NCI-H146 treated with DMSO at 0.1 percent for 48 hours (cell line): ENCODE data around the gene TMPRSS11E.
"Not testable (repeated sequence)": the region's sequence is repeated elsewhere in the genome, so short reads cannot be mapped to it uniquely, and the experiment has no call there.

Experiments
- DNase-seq: peaks from one replicate; lab custom pipeline; 2025; ENCODE audit not compliant: unreplicated experiment; lab: John Stamatoyannopoulos, UW

The TMPRSS11E gene, protein sequence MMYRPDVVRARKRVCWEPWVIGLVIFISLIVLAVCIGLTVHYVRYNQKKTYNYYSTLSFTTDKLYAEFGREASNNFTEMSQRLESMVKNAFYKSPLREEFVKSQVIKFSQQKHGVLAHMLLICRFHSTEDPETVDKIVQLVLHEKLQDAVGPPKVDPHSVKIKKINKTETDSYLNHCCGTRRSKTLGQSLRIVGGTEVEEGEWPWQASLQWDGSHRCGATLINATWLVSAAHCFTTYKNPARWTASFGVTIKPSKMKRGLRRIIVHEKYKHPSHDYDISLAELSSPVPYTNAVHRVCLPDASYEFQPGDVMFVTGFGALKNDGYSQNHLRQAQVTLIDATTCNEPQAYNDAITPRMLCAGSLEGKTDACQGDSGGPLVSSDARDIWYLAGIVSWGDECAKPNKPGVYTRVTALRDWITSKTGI

DNA sequence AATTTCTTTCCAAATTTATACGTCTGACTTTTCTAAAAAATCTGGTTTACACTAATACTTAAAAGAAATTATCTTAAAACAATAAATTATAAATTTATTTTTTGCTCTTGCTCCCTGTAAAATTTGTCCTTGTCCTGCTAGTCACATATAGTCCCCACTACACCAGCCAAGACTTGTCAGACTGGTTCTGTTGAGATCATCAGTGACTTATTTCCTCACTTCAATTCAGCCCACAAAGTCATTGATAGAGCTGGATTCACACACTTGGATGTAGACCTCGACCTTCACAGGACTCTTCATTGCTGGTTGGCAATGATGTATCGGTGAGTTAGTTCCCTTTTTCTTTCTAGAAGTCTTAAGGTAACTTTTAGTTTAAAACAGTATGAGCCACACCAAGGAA is at the start of gene TMPRSS11E:
TMPRSS11E (plus strand) TSS at position 263 of the 400 bp plus-strand sequence; CDS start at position 313, 50 bp downstream.
- DNase-seq: no peak

DNA sequence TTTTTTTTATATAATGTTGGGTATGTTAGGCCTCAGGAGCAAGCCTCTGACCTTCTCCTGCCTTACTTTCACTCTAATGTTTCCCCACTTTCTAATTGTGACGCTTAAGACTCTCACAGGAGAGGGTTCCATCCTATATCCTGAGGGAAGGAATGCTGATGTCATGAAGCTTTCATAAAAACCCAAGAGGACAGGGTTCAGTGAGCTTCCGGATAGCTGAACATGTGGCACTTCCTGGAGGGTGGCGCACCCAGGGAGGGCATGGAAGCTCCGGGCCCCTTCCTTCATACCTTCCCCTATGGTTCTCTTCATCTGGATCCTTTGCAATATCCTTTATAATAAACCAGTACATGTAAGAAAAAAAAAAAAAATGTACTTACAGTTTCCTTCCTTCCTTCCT is 48.0 kb upstream of the TMPRSS11E start:
- DNase-seq: no peak

DNA sequence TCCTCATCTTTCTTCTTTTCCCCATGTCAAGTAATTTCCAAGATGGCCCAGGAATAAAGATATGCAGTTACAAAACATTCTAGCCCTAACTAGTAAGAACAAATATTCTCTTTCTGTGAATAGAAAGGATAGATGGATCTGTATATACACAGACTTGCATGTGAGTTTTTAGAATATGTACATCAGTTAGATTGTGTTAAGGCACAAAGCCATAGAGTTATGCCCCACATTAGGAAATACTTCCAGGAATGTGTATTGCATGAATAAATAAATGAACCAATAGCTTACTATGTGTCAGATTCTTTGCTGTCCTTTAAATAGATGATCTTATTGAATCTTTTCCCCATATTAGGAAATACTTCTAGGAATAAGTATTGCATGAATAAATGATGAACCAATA is 46.0 kb upstream of the TMPRSS11E start:
- DNase-seq: no peak

DNA sequence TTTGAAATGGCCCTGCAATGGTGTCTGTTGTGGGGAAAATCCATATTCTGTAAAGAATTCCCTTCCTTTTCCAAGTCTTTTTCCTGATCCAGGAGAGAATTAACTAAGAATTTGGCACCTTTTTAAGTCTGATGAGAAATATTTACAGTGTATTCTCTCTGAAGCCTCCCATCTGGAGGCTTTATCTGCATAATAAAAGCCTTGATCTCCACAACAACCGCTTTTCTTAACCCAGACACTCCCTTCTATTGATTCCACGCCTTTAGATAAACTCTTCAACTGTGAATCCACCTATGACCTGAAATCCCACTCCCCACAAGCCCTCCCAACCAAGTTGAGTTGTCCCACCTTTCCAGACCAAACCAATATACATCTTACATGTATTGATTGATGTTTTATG is 43.1 kb upstream of the TMPRSS11E start:
- DNase-seq: no peak

DNA sequence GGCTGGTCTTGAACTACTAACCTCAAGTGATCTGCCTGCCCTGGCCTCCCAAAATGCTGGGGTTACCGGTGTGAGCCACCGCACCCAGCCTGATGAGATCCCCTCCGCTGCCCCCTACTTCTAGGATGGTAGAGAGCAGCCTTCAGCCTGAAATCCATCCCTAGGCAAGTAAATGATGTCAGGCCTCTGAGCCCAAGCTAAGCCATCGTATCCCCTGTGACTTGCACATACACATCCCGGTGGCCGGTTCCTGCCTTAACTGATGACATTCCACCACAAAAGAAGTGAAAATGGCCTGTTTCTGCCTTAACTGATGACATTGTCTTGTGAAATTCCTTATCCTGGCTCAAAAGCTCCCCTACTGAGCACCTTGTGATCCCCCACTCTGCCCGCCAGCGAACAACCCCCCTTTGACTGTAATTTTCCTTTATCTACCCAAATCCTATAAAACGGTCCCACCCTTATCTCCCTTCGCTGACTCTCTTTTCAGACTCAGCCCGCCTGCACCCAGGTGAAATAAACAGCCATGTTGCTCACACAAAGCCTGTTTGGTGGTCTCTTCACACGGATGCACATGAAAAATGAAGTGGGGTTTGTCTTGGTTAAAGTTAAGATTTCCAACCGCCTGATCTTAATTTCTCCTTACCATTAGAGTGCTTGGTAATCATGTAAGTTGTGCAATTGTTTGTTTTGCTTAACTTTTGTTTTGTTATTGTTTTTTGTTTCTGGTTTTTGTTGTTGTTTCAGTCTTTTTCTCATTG is 41.4 kb upstream of the TMPRSS11E start:
- DNase-seq: not testable (repeated sequence)

DNA sequence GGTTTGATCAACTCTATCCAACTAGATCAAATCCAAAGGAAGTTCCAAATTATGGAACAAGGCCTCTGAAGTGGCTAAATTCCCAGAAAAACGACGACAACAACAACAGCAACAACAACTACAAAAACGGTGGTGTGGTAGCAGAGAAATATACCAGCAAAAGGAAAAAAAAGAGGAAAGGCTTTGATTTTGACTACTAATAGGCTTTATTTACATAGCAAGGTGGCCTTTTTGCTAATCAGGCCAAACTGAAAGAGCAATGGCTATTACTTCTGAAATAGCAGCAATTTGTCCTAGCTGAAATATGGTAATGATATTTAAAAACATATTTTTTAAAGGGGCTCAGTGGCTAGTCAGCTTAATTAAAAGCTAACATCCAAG is 40.8 kb upstream of the TMPRSS11E start:
- DNase-seq: no peak

DNA sequence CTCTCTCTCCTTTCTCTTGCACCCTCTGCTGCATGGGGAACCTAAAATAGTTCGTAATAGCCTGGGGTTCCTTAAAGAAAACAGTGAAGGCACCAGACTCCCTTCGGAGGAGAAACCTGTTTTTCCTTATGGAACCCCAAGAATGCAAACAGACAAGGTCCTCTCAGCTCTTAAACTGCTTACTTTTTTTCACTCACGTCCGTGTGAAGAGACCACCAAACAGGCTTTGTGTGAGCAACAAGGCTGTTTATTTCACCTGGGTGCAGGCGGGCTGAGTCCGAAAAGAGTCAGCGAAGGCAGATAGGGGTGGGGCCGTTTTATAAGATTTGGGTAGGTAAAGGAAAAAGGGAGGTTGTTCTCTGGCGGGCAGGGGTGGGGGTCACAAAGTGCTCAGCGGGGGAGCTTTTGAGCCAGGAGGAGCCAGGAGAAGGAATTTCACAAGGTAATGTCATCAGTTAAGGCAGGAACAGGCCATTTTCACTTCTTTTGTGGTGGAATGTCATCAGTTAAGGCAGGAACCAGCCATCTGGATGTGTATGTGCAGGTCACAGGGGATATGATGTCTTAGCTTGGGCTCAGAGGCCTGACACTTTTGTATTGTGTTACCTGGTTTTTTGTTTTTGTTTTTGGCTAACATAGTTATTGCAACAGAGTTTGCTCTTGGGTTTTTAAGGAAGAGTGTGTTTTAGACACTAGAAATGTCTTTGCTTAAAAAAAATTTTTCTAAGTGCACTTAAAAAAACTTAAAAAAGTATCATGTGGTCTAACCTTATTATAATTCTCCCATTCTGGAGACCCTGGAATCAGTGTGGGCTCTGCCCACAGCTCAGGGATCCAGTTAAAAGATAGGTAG is 40.0 kb upstream of the TMPRSS11E start:
- DNase-seq: not testable (repeated sequence)

DNA sequence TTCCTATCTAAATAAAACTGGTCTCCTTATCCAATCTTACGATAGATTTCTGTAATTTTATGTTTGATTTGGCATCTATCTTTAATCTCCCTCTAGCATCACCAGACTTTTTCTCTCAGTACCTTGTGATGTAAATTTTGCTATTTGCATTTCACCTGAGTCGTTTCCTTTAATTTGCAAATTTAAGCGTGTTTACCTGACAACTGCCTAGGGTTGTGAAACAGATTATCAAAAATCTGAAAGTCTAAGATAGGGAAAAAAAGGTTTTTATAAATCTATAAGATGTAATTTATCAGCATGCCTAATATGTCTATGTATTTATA is 39.4 kb upstream of the TMPRSS11E start:
- DNase-seq: no peak

DNA sequence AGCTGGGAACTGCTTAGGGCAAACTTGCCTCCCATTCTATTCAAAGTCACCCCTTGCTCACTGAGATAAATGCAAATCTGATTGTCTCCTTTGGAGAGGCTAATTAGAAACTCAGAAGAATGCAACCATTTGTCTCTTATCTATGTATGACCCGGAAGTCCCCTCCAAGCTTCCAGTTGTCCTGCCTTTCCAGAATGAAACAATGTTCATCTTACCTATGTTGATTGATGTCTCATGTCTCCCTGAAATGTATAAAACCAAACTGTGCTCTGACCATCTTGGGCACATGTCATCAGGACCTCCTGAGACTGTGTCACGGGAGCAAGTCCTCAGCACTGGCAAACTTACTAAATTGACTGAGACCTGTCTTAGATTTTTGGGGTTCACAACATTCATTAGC is 37.1 kb upstream of the TMPRSS11E start:
- DNase-seq: no peak

DNA sequence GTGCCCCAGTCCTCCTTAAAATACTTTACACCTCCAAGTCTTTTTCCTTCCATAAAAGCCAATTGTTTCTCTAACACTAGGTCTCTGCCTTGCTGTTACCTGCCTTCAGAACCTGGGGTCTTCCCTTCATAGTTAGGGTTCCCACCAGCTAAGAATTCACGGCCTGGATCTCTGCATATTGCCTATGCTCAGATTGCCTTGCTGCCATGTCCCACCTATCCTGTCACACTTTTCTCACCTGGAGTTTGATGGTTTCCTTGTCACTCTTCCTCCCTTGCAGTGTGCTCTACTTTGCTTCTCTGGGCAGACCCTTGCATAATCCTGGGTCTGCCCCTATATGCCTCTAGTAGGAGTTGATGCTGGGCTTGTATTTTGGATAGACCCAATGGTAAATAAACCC is 36.6 kb upstream of the TMPRSS11E start:
- no peak for DNase-seq

DNA sequence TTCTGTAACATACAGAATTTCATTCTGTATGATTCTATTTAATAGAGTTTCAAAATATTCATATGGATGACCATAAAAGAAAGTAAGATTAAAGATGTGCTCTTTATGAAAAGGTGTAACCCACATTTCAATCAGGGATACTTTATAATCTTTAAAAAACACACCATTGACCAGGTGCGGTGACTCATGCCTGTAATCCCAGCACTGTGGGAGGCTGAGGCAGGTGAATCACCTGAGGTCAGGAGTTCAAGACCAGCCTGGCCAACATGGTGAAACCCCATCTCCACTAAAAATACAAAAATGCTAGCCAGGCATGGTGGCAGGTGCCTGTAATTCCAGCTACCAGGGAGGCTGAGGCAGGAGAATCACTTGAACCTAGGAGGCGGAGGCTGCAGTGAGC is 35.2 kb upstream of the TMPRSS11E start:
- not testable (repeated sequence) for DNase-seq

DNA sequence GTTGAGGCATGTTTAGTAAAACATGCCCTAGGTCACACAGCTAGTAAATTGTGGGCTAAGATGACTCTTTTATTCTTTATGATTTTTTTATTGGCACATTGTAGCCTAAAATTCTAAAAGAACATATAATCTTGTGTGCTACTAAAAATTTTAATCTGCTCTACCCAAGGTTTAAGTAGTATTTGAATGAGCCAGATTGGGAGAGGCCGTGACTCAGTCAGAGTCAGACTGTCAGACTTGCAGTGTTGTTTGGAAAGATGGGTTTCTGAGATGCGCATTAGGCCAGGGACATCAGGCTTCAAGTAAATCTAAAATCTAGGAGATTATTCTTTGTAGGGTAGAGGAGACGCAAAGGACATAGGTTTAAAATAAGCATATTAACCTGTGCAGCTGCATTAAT is 30.7 kb upstream of the TMPRSS11E start:
- no peak for DNase-seq

DNA sequence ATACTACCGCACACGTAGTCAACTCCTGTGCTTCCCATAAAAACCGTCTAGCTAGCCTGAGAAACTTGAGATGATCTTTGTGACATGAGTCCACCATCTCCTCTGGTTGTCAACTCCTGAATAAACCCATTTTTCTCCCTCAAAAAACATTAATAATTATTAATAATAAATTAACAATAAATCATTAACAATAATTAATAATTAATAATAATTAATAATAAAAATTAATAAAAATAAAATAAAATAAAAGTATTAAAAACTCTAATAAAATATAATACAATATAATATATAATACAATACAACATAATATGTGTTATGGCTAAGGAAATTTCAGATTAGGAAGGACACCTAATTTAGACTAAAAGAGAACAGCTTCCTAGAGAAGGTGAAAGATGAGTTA is 20.7 kb upstream of the TMPRSS11E start:
- DNase-seq: no peak

DNA sequence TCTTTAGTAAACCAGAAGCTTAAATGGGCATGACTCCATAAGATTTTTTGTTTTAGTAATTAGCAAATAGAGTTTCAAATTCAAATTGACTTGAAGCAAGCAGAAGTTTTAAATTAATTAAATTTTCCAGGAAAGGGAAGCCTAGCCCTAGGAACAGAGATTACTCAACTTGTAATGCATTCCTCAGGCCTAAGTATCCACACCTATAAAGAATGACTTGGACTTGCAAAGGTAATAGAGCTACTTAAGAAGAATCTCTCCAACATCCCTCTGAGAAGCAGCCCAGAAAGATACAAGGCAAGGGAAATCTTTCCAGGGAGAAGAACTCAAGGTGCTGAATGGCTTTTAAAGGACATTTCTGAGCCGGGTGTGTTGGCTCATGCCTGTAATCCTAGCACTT is 16.9 kb upstream of the TMPRSS11E start:
- DNase-seq: no peak

DNA sequence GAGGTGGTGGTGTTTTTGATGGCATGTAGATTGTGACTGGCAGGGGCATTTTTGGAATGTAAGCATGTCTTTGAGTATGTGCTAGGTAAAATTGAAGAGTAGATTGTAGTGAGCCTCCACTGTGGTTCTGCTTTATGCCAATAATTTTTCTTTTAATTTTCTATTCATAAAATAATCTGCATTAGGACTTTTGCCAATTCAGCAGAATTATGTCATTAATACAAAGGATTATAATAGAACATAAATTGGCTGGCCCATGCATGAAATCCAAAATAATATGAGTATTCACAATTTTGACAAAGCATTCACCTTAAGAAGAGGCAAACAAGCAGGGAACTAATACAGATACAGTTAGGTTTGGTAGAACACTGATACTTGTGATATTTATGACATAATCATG is 14.9 kb upstream of the TMPRSS11E start:
- DNase-seq: no peak

DNA sequence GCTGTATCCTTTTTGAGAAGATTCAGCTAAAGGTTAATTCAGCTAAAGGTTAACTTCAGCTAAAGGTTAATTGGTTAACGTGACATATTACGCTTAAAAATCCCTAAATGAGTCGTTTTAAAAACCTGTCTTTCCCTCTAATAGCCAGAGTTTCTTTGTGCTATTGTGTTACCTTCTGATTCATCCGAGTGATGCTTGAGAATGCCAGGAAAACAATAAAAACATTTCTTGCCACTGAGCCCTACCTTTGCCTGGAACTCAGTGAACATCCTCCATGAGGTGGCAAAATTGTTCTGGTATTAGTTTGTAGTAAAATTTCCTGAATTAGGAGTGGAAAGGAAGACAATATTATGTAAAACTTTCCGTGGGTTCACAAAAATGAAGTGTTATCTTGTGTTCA is 13.7 kb upstream of the TMPRSS11E start:
- DNase-seq: no peak

DNA sequence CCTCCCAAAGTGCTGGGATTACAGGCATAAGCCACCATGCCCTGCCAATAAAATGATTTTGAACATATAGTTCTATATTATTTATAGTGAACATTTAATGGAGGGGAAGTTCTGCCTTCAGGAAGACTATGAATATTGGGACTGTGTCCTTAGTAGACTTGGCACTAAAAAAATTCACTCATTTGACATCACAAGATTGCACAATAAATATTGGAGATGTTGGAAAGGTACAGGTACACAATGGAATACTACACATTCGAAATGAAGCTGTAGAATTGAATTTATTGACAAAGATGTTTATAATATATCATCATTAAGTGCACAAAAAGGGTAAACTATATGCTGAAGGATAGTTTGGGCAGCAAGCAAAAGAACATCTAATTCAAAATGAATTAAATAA is 13.0 kb upstream of the TMPRSS11E start:
- DNase-seq: no peak

DNA sequence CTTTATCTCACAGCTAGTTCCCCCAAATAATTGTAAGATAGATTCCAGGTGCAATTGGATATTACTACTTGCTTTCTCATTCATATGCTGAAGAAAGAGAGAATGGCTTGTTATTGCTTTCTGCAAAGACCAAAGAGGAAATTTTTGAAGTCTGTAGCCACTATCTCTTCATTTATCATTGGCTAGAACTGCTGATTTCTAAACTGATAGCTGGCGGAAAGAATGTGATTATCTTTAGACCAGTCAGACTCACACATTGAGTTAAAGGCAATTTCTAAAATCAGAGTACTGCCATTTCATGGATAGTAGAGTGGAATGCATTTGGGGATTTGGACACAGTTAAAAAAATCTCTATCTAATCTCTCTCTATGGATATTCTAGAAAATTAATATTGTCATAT is 12.4 kb upstream of the TMPRSS11E start:
- no peak for DNase-seq

DNA sequence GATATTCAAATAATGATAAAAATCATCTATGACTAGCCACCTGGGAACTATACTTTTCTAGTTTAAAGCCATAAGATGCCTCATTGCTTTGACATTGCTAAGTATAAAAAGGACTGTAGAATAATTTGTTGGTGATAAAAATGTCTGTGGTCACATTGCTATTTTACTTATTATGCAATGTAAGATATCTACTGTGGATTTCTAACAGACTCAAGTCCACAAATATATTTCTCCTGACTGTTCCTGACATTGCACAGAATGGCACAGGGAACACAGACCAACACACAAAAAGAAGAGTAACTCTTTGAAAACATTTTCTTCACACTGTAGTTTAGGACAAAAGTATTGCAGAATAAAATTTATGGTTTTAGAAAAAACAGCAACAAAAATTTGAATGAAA is 2.2 kb upstream of the TMPRSS11E start:
- no peak for DNase-seq

DNA sequence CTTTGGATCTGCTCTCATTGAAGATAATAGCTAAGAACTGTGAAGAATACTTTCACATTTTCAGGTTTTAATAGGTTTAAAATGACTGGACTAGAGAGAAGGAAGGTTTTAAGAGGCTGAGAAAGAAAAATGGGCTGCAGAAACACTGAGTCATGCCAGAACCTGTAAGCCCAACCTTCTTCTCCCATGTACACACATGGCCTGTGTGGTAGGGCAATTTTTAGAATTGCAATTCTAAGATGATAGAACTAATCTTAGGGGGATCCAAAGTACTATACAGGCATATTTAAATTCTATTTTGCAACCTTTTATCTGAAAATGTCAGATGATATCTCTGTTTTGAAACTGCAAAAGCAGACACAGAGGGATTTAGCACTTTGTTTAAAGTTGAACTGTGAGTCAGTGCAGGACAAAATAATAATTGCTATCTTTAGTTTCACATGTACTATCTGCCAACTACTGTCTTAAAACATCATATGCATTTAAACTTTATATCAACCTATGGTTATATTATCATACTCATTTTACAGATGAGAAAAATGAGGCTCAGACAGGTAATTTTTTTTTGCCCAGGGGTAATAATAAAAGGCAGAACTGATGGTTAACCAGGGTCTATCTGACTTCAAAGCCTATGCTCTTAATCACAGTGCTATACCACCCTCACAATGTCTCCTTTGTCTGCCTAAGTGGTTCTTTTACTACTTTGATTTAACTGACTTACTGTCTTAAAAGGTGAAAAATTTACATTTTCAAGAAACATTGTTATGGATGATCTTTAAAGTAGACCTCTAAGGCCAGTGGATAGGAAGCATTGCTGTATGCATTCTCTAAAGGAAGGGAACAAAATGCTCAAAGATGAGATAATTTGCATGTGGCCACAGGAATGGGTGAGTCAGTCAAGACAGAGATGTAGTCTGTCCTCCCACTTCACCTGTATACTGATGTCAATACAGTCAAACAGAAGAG is 4.3 kb downstream of the TMPRSS11E start:
- DNase-seq: no peak

DNA sequence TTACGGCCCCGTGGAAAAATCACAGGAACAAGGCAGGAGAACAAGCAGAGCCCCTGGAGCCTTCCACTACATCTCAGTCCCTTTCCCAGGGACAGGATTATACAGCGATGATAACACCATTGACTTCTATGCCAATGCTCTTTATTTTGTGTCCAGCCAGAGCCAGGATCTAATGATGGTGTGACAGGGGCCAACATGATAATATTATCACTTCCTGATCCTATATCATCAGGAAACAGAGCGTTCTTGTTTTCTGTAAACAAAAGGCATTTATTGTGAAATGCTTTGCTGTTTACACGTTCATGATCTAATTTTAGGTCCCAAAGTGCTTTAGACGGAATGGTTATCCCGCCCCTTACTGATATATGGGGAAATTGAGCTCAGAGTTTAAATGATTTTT is 12.8 kb downstream of the TMPRSS11E start:
- no peak for DNase-seq
